Neutrophil (primary cell): ENCODE measurements around the gene EVA1A.

Experiments
- H3K27ac ChIP-seq: fragments of 200-600 bp; sonication (generic); 2 replicates; pipeline ENCODE4 v1.5.1; 2016; ENCODE audit warnings: mild to moderate bottlenecking, moderate library complexity
- H3K27me3 ChIP-seq: fragments of 200-600 bp; sonication (generic); 2 replicates; pipeline ENCODE4 v1.6.0; 2016; ENCODE audit warnings: mild to moderate bottlenecking
- H3K36me3 ChIP-seq: fragments of 200-600 bp; sonication (generic); 2 replicates; pipeline ENCODE4 v1.5.1; 2017
- H3K4me1 ChIP-seq, 2 experiments: fragments of 200-600 bp in 1 of 2; sonication (generic) in 1 of 2; 1 replicate in 1 of 2; 2 replicates in 1 of 2; pipeline versions ENCODE4 v1.5.1 to v1.6.1; 2013 to 2016; ENCODE audit warnings: low read depth in 1 of 2, low read length in 1 of 2, mild to moderate bottlenecking in 1 of 2, moderate library complexity in 1 of 2; ENCODE audit not compliant: control insufficient read depth in 1 of 2, insufficient read depth in 1 of 2
- H3K4me3 ChIP-seq, 2 experiments: fragments of 200-600 bp in 1 of 2; sonication (generic) in 1 of 2; 1 replicate in 1 of 2; 2 replicates in 1 of 2; pipeline ENCODE4 v1.5.1; 2013 to 2016; ENCODE audit warnings: low read depth in 1 of 2, low read length in 1 of 2, mild to moderate bottlenecking in 1 of 2, moderate library complexity in 1 of 2
- H3K9me3 ChIP-seq: fragments of 200-600 bp; sonication (generic); 2 replicates; pipeline ENCODE4 v1.5.1; 2016
- TF ChIP-seq, protein P1 (sequence below): fragments of 200-600 bp; sonication (generic); IDR thresholded peaks from 2 replicates; pipeline ENCODE4 v1.5.1; 2016; ENCODE audit warnings: antibody characterized with exemption

The EVA1A gene

GRCh38 chr2:75556679-75557366 is 3.9 kb downstream of the EVA1A start:
- TF ChIP-seq, protein P1, sequence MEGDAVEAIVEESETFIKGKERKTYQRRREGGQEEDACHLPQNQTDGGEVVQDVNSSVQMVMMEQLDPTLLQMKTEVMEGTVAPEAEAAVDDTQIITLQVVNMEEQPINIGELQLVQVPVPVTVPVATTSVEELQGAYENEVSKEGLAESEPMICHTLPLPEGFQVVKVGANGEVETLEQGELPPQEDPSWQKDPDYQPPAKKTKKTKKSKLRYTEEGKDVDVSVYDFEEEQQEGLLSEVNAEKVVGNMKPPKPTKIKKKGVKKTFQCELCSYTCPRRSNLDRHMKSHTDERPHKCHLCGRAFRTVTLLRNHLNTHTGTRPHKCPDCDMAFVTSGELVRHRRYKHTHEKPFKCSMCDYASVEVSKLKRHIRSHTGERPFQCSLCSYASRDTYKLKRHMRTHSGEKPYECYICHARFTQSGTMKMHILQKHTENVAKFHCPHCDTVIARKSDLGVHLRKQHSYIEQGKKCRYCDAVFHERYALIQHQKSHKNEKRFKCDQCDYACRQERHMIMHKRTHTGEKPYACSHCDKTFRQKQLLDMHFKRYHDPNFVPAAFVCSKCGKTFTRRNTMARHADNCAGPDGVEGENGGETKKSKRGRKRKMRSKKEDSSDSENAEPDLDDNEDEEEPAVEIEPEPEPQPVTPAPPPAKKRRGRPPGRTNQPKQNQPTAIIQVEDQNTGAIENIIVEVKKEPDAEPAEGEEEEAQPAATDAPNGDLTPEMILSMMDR: no peak
- no peak overlapping the region for H3K27ac ChIP-seq
- H3K4me1 ChIP-seq: no peaks in the 10 kb centered on the region
- H3K27me3 ChIP-seq: peaks cover 65% of the 10 kb centered on the region
- no peaks in the 10 kb centered on the region for H3K9me3 ChIP-seq
- no peaks in the 10 kb centered on the region for H3K36me3 ChIP-seq
- no peak overlapping the region for H3K4me3 ChIP-seq

DNA sequence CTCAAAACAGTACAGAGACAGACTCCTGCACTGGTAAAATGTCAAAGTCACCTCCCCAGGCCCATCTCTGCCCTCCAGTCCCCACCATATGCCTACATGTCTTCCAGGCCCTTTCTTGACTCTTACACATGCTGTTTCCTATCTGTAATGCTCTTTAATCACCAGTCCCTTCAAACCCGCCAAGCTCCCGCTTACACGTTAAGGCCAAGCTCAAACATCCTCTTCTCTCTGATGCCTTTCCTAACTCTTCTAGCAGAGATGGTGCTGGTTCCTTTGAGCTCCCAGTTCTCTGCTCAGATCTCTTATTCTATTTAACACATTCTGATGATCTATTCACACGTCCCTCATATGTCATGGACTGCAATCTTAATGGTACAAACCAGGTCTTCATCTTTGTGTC is 5.0 kb downstream of the EVA1A start:
- Histone ChIP-seq H3K27ac (no peak overlapping the region), H3K9me3 (no peaks in the 10 kb centered on the region), H3K36me3 (no peaks in the 10 kb centered on the region), H3K4me3 (no peak overlapping the region), H3K27me3 (peaks cover 54% of the 10 kb centered on the region), H3K4me1 (no peaks in the 10 kb centered on the region)
- TF ChIP-seq, protein P1: no peak

DNA sequence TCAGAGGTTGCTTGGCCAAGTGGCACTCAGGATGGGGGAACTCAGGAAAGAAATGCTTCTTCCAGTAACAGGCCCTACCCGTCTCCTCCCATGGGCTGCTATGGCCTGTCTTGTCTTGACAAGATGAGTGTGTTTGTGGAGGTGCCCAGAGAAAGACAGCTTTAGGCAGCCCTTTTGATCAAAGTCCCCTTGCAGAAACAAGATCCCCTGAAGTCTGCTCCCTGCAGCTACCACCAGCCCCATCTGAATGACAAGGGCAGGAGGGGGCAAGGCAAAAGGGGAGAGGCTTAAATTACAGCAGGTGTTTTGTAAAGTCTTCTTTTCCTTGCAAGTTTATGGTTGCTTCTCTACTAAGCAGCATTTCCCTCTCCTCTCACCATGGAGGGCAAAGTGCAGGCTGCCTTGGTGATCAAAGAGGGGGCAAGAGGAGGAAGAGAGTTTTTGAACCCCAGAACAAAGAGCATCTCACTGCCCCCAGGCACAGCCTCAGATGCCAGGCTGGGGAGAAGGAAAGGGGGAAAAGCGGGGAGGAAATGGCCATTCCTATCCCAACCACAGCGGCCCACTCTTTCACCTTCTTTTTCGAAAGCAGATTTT is 6.7 kb downstream of the EVA1A start:
- Histone ChIP-seq H3K4me1 (no peaks in the 10 kb centered on the region), H3K4me3 (no peak overlapping the region), H3K36me3 (no peaks in the 10 kb centered on the region), H3K27ac (no peak overlapping the region), H3K27me3 (peaks cover 46% of the 10 kb centered on the region), H3K9me3 (no peaks in the 10 kb centered on the region)
- TF ChIP-seq, protein P1: no peak

DNA sequence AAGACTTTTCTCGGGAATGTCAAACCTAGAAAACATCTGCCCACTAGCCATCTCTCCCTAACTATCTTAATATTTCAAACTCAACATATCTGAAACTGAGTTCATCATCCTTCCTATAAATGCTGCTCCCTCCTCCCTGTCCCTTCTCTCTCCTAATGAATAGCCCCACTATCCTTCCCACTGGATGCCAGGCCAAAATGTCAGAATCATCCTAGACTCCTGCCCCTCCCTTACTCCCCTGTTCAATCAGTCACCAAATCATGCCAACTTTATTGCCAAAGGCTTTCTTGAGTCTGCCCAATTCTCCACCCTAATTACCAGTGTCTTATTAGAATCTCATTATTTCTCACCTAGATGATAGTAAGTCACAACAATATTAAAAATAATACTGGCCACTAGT is 8.5 kb downstream of the EVA1A start:
- H3K4me1 ChIP-seq: no peaks in the 10 kb centered on the region
- no peaks in the 10 kb centered on the region for H3K36me3 ChIP-seq

DNA sequence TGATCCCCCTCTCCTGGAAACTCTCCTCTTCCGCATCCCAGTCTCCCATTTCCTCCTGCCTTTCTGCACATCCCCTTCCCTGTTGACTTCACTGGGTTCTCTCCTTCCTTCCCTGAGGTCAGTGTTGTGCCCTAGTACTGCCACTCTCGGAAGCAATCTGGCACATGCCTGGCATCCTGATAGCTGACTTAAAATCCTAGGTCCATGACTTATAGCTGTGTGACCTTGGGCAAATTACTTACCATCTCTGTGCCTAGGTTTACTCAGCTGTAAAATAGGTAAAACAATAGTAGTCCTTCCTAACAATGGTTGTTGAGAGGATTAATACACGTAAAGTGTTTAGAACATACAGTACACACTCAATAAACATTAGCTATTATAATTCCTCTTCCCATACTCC is 9.3 kb downstream of the EVA1A start:
- Histone ChIP-seq H3K27ac (no peak overlapping the region), H3K9me3 (no peaks in the 10 kb centered on the region), H3K4me3 (no peak overlapping the region), H3K36me3 (no peaks in the 10 kb centered on the region), H3K27me3 (peaks cover 29% of the 10 kb centered on the region), H3K4me1 (no peaks in the 10 kb centered on the region)
- TF ChIP-seq, protein P1: no peak

More for the DNA sequence above, 8.5 kb downstream of the EVA1A start:
- H3K27me3 ChIP-seq: peaks cover 35% of the 10 kb centered on the region
- no peak overlapping the region for H3K4me3 ChIP-seq
- no peaks in the 10 kb centered on the region for H3K9me3 ChIP-seq
- H3K27ac ChIP-seq: no peak overlapping the region
- TF ChIP-seq, protein P1: no peak
